A549 treated with AZD9567 at 1 μM for 4 hours (cell line): ENCODE measurements around the gene CRHR2. TPM values are rescaled to one million over a fixed set of nuclear protein-coding genes. Genes with fewer than 3 reads are reported as not detected.

Experiments
- total RNA-seq: library from RNA; stranded (reverse); fragments of 200-300 nt; extraction: Qiagen RNA extraction; gene quantifications from 5 replicates; pipeline ENCODE4 v1.2.3, GENCODE V29; 2022; ENCODE audit not compliant: insufficient read depth

CRHR2 gene
- 0.04 TPM in 1 of 5 replicates, not detected in the others for total RNA-seq

GRCh38 chr7:30682212-30683083 lies at the start of gene CRHR2:
TSS of gene CRHR2 (minus strand) at chr7:30682456. CDS start at chr7:30682280, 176 bp downstream.

Other genes starting within 250 kb of the CRHR2 start
- gene NOD1, start 203.7 kb downstream of the CRHR2 start, total RNA-seq: 4.1 to 7.2 TPM (median 6.7 TPM) in 5 replicates
- 69.4 to 96.6 TPM (median 71.1 TPM) in 5 replicates for gene GGCT, start 177.6 kb downstream of the CRHR2 start, total RNA-seq
- gene GARS1, start 87.6 kb downstream of the CRHR2 start, total RNA-seq: 131 to 199 TPM (median 147 TPM) in 5 replicates
- not detected in 5 replicates for gene INMT, start 69.7 kb upstream of the CRHR2 start, total RNA-seq
- 2.9 to 3.9 TPM (median 3.0 TPM) in 5 replicates for gene MINDY4, start 89.0 kb upstream of the CRHR2 start, total RNA-seq
- 0.29 to 0.79 TPM (median 0.38 TPM) in 5 replicates for gene AQP1, start 229.4 kb upstream of the CRHR2 start, total RNA-seq